Vagina (tissue), 2 donors: Measurements from ENCODE around the gene MYO3A.

ENCODE experiments used
- POLR2A ChIP-seq, 2 donors: fragments of 450-650 bp; IDR thresholded peaks; one replicate each; pipeline ENCODE4 v1.6.1; 2017; ENCODE audit warnings: antibody characterized with exemption in 2 of 2, mild to moderate bottlenecking in 2 of 2, moderate library complexity in 2 of 2
- TF ChIP-seq, protein P1 (sequence below), 3 experiments: fragments of 450-650 bp in 2 of 3; fragments of 200-600 bp in 1 of 3; sonication (generic) in 1 of 3; IDR thresholded peaks; one replicate each; pipeline ENCODE4 v1.5.1; 2017 to 2019; ENCODE audit warnings: antibody characterized with exemption in 3 of 3, mild to moderate bottlenecking in 2 of 3, moderate library complexity in 2 of 3

DNA sequence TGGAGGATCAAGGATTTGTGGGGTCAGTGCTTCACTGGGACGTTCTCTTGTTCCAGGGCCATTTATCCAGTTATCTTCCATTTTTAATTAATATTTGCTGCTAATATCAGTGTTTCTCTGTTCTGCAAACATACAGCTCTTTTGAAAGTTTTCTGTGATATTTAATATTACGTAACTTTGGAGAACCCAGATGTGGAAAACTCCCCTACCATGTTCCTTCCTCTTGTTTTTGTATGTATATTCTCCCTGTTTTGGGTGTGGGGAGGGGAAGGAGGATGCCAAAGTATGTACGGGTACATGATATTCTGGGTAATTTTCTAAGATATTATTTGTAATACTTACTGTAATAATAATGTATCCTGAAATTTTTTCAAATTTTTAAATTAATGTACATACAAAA is 55.9 kb downstream of the MYO3A start:
- TF ChIP-seq POLR2A (IDR thresholded peaks at IDR 0.05) = no peak
- TF ChIP-seq, protein P1, sequence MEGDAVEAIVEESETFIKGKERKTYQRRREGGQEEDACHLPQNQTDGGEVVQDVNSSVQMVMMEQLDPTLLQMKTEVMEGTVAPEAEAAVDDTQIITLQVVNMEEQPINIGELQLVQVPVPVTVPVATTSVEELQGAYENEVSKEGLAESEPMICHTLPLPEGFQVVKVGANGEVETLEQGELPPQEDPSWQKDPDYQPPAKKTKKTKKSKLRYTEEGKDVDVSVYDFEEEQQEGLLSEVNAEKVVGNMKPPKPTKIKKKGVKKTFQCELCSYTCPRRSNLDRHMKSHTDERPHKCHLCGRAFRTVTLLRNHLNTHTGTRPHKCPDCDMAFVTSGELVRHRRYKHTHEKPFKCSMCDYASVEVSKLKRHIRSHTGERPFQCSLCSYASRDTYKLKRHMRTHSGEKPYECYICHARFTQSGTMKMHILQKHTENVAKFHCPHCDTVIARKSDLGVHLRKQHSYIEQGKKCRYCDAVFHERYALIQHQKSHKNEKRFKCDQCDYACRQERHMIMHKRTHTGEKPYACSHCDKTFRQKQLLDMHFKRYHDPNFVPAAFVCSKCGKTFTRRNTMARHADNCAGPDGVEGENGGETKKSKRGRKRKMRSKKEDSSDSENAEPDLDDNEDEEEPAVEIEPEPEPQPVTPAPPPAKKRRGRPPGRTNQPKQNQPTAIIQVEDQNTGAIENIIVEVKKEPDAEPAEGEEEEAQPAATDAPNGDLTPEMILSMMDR (IDR thresholded peaks at IDR 0.05) = no peak
